Breast epithelium (tissue), 4 donors: ENCODE measurements around the gene CLDN6. TPM values are rescaled to one million over a fixed set of nuclear protein-coding genes. Genes with fewer than 3 reads are reported as not detected.

Experiments
- DNase-seq, 2 donors: peaks; one replicate each; pipeline ENCODE4 v3.0.0-alpha.2; 2019; ENCODE audit warnings: low spot score in 2 of 2
- H3K27ac ChIP-seq, 2 donors: fragments of 200-600 bp; sonication (generic) in 1 of 2; one replicate each; pipeline ENCODE4 v1.5.1; 2016 to 2019; ENCODE audit warnings: mild to moderate bottlenecking in 1 of 2
- H3K27me3 ChIP-seq, 2 donors: fragments of 200-600 bp; sonication (generic) in 1 of 2; one replicate each; pipeline versions ENCODE4 v1.5.1 to v1.6.0; 2017 to 2019; ENCODE audit warnings: control low read depth in 1 of 2, mild to moderate bottlenecking in 1 of 2
- H3K36me3 ChIP-seq: fragments of 200-600 bp; one replicate; pipeline ENCODE4 v1.5.1; 2019
- H3K4me1 ChIP-seq, 2 donors: fragments of 200-600 bp; sonication (generic); one replicate each; pipeline ENCODE4 v1.5.1; 2016 to 2019; ENCODE audit warnings: control low read depth in 1 of 2
- H3K4me3 ChIP-seq, 3 donors: fragments of 200-600 bp; sonication (generic); 1 replicate in 2 of 3; 2 replicates in 1 of 3; pipeline ENCODE4 v1.5.1; 2016 to 2019; ENCODE audit warnings: mild to moderate bottlenecking in 3 of 3, moderate library complexity in 2 of 3
- H3K9me3 ChIP-seq, 2 donors: fragments of 200-600 bp; sonication (generic) in 1 of 2; one replicate each; pipeline ENCODE4 v1.5.1; 2016 to 2019; ENCODE audit warnings: control low read depth in 1 of 2
- POLR2A ChIP-seq: fragments of 450-650 bp; IDR thresholded peaks from one replicate; pipeline ENCODE4 v1.6.1; 2016; ENCODE audit warnings: antibody characterized with exemption, mild to moderate bottlenecking, moderate library complexity
- POLR2AphosphoS5 ChIP-seq, 3 donors: sonication (generic); formaldehyde crosslinking; IDR thresholded peaks; one replicate each; pipeline ENCODE4 v1.6.1; 2017; ENCODE audit warnings: antibody characterized with exemption in 3 of 3
- intact Hi-C: fragments of 100-400 bp; cut with DNase I; formaldehyde crosslinking; loops from one replicate; pipeline ENCODE4 v1.15.1; 2023; ENCODE audit warnings: low total_unique reads
- total RNA-seq, 3 donors: library from RNA; depleted of rRNA; stranded (reverse); fragments of >200 nt; gene quantifications; one replicate each; pipeline ENCODE4 v1.1.0, GENCODE V29; 2016
- TF ChIP-seq, protein P1 (sequence below), 3 donors: fragments of 450-650 bp; IDR thresholded peaks; one replicate each; pipeline ENCODE4 v1.5.1; 2016 to 2017; ENCODE audit warnings: antibody characterized with exemption in 3 of 3, mild to moderate bottlenecking in 3 of 3, moderate library complexity in 3 of 3

Gene CLDN6
- total RNA-seq, 3 donors from 2014 or later = not detected

GRCh38 chr16:3035972-3036725, 18.2 kb upstream of the CLDN6 start:
- no peaks in the 10 kb centered on the region for H3K9me3 ChIP-seq
- intact Hi-C loops = no loop called here
- peaks cover 0 to 40% of the 10 kb centered on the region in 2 donors for H3K27me3 ChIP-seq
- DNase-seq = no peak
- TF ChIP-seq POLR2A (no peak), POLR2AphosphoS5 (IDR thresholded peaks at IDR 0.05) (peak in 1 of 3 donors; percentile 42)
- peak overlapping the region; percentile 76 to 91 for H3K27ac ChIP-seq
- peak overlapping the region in 2 of 3 donors; percentile 64 to 66 for H3K4me3 ChIP-seq
- H3K4me1 ChIP-seq = peaks cover 0 to 4% of the 10 kb centered on the region in 2 donors
- H3K36me3 ChIP-seq = no peaks in the 10 kb centered on the region

- DNase-seq = no peak
- intact Hi-C loops = no loop called here
- Histone ChIP-seq H3K4me1 (peaks cover 0 to 4% of the 10 kb centered on the region in 2 donors), H3K27ac (peak overlapping the region in 1 of 2 donors; percentile 91), H3K9me3 (no peaks in the 10 kb centered on the region), H3K36me3 (no peaks in the 10 kb centered on the region), H3K4me3 (peak overlapping the region in 2 of 3 donors; percentile 64 to 66), H3K27me3 (peaks cover 0 to 40% of the 10 kb centered on the region in 2 donors)
- TF ChIP-seq POLR2A = no peak
- TF ChIP-seq, protein P1, sequence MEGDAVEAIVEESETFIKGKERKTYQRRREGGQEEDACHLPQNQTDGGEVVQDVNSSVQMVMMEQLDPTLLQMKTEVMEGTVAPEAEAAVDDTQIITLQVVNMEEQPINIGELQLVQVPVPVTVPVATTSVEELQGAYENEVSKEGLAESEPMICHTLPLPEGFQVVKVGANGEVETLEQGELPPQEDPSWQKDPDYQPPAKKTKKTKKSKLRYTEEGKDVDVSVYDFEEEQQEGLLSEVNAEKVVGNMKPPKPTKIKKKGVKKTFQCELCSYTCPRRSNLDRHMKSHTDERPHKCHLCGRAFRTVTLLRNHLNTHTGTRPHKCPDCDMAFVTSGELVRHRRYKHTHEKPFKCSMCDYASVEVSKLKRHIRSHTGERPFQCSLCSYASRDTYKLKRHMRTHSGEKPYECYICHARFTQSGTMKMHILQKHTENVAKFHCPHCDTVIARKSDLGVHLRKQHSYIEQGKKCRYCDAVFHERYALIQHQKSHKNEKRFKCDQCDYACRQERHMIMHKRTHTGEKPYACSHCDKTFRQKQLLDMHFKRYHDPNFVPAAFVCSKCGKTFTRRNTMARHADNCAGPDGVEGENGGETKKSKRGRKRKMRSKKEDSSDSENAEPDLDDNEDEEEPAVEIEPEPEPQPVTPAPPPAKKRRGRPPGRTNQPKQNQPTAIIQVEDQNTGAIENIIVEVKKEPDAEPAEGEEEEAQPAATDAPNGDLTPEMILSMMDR (IDR thresholded peaks at IDR 0.05) = no peak
- TF ChIP-seq POLR2AphosphoS5 (IDR thresholded peaks at IDR 0.05) = no peak
Observed at GRCh38 chr16:3035289-3035971, 17.4 kb upstream of the CLDN6 start.

GRCh38 chr16:3032624-3033023, 14.6 kb upstream of the CLDN6 start:
- H3K27me3 ChIP-seq = peaks cover 0 to 23% of the 10 kb centered on the region in 2 donors
- H3K36me3 ChIP-seq = no peaks in the 10 kb centered on the region
- H3K27ac ChIP-seq = peak overlapping the region in 1 of 2 donors; percentile 13
- DNase-seq = no peak
- H3K4me1 ChIP-seq = peaks cover 0 to 4% of the 10 kb centered on the region in 2 donors
- no peaks in the 10 kb centered on the region for H3K9me3 ChIP-seq
- intact Hi-C loops = no loop called here
- no peak overlapping the region for H3K4me3 ChIP-seq
- TF ChIP-seq POLR2A = no peak
- TF ChIP-seq POLR2AphosphoS5 (IDR thresholded peaks at IDR 0.05) = no peak
- TF ChIP-seq, protein P1 (IDR thresholded peaks at IDR 0.05) = no peak

DNA sequence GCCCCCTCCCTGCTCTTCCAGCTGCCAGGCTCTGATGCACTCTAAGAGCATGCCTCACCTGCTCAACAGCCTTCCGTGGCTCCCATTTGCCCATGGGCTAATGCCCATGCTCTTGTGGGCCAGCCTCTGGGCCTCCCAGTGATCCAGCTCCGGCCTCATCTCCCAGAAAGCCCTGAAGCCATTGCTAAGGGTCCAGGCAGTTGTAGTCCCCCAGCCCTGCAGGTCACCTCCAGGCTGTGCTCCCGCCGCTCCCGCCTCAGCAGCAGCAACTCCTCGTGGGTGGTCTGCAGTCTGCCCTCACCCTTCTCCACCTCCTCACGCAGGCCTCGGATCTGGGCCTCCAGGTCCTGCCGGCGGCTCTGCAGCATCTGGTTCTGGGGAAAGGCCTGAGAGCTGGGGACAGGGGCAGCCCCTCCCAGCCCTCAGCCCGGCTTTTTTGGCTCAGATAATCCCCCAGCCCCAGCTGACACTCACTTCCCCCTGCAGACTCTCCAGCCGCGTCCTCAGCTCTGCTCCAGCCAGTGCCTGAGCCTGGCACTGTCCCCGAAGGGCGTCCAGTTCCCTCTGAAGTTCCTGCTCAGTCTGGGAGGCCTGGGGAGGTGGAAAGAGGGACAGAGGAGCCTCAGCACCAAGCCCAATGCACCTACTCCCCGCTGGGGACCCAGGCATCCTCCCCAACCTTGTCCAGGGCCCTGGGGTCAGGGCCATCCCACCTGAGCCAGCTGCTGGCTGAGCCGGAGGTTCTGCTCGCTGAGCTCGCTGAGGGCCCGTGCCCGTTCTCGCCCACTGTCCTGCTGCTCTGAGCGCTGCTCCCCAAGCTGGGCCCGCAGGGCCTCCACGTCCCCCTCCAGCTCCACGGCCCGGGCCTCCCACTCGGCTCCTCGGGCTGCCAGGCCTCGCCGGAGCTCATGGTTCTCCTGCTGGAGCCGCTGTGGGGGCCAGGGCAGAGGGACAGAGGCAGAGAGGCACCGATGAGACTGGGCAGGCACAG, 12.5 kb upstream of the CLDN6 start:
- no peaks in the 10 kb centered on the region for H3K36me3 ChIP-seq
- intact Hi-C loops = no loop called here
- TF ChIP-seq, protein P1 (IDR thresholded peaks at IDR 0.05) = no peak
- TF ChIP-seq POLR2AphosphoS5 (IDR thresholded peaks at IDR 0.05) (no peak), POLR2A (no peak)
- no peaks in the 10 kb centered on the region for H3K9me3 ChIP-seq
- H3K27me3 ChIP-seq = peaks cover 0 to 7% of the 10 kb centered on the region in 2 donors
- H3K4me1 ChIP-seq = peaks cover 0 to 3% of the 10 kb centered on the region in 2 donors
- no peak overlapping the region for H3K4me3 ChIP-seq
- no peak overlapping the region for H3K27ac ChIP-seq
- DNase-seq = no peak
